ENCODE data around the gene FLOT1. TPM values are rescaled to one million over a fixed set of nuclear protein-coding genes. Genes with fewer than 3 reads are reported as not detected.

Gene FLOT1
- total and polyA plus RNA-seq, 2 of the 13 experiments (the other 11 are each of a cell fraction or from before 2014, with no cell fraction given): 82.3 to 130 TPM

DNA sequence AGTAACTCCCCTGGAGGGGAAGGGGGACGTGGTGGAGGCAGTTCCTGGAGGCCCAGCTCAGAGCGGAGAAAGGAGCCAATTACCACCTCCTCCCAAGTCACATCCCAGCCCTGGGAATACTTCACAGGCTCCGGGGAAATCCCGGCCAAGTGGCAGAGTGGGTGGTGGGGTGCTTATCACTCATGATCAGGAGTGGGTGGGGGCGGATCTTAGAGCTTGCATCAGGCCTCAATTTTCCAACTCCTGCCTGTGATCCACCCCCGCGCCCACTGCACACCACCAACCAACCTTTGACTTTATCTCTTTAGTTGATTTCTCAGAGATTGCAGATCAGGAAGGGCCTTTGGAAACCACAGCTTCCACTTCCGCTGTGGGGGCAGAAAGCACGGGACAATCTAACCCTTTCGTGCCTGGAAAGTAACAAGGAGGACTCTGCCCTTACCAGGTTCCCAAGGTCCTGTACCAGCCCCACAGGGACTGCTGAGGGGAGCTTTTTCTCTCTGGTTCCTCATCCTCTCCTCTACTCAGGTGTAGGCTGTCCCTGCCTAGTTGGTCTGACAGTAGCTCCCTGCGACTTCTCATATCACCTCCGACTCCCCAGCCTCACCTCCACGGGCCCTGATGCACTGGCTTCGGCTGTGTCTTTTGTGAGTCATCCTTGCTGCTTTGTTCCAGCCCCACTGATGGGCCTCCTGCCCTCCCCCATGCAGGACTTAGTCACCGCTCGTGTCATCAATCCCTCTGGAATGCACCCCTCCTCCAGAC is 26.8 kb upstream of the FLOT1 start (continued):
- TF ChIP-seq, protein P1, sequence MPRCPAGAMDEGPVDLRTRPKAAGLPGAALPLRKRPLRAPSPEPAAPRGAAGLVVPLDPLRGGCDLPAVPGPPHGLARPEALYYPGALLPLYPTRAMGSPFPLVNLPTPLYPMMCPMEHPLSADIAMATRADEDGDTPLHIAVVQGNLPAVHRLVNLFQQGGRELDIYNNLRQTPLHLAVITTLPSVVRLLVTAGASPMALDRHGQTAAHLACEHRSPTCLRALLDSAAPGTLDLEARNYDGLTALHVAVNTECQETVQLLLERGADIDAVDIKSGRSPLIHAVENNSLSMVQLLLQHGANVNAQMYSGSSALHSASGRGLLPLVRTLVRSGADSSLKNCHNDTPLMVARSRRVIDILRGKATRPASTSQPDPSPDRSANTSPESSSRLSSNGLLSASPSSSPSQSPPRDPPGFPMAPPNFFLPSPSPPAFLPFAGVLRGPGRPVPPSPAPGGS (CRISPR knock-in tag; IDR thresholded peaks at IDR 0.05): peak; percentile 84; the same call in 1 of the 2 replicates
- TF ChIP-seq SP2 (CRISPR knock-in tag; IDR thresholded peaks at IDR 0.05): no peak
- TF ChIP-seq RNF219 (CRISPR knock-in tag; IDR thresholded peaks at IDR 0.05): peak; percentile 96
- no peak for TF ChIP-seq ZSCAN20 (CRISPR knock-in tag; IDR thresholded peaks at IDR 0.05; ENCODE audit: borderline replicate concordance)
- peak; percentile 72; the same call in 1 of the 2 replicates for TF ChIP-seq MBD4 (IDR thresholded peaks at IDR 0.05; ENCODE audit: borderline replicate concordance, low read length)
- no peak for TF ChIP-seq KIAA2018 (CRISPR knock-in tag; IDR thresholded peaks at IDR 0.05; ENCODE audit: borderline replicate concordance)
- 0 out of 2 replicates have a peak, but pooled peaks have one; percentile 29 for TF ChIP-seq ZNF33B (CRISPR knock-in tag; IDR thresholded peaks at IDR 0.05)
- TF ChIP-seq FOXA3 (CRISPR knock-in tag; IDR thresholded peaks at IDR 0.05): peak; percentile 82
- TF ChIP-seq, protein P2, sequence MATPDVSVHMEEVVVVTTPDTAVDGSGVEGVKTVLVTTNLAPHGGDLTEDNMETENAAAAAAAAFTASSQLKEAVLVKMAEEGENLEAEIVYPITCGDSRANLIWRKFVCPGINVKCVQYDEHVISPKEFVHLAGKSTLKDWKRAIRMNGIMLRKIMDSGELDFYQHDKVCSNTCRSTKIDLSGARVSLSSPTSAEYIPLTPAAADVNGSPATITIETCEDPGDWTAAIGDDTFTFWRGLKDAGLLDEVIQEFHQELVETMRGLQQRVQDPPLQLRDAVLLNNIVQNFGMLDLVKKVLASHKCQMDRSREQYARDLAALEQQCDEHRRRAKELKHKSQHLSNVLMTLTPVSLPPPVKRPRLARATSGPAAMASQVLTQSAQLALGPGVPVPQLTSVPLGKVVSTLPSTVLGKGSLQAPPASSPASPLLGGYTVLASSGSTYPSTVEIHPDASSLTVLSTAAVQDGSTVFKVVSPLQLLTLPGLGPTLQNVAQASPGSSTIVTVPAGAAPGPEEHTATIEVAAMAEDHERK (CRISPR knock-in tag; IDR thresholded peaks at IDR 0.05; ENCODE audit: low read depth): no peak
- no peak; the same call in 1 of the 2 replicates for TF ChIP-seq ZNF800 (CRISPR knock-in tag; IDR thresholded peaks at IDR 0.05)
- no peak for TF ChIP-seq TAF15 (IDR thresholded peaks at IDR 0.05; ENCODE audit: low read depth, low read length, poor library complexity, severe bottlenecking)
- TF ChIP-seq POGZ (CRISPR knock-in tag; IDR thresholded peaks at IDR 0.05): peak; percentile 84
